Measurements from ENCODE around the gene E2F8.

The E2F8 gene

DNA sequence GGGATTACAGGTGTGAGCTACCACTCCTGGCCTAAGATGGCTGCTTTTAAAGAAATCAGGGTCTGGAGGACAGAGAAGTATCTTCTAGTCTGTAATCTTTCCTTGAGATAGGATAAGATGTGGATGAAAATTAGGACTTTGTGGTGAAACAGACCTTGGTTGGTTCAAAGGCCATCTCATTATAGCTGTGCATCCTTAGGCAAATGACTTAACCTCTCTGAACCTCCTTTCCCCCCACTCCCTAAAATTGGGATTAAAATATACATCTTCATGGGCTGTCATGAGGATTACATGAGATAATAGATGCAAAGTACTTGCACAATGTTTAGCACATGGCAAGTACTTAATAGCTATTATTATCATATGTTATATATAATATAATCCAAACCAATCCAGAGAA is 10.8 kb upstream of the E2F8 start:
- DNase-seq, result no peak

- DNase-seq, result no peak
Observed at GRCh38 chr11:19246816-19247215, 6.1 kb upstream of the E2F8 start.

- DNase-seq, result no peak
Observed at GRCh38 chr11:19245351-19245750, 4.6 kb upstream of the E2F8 start.

DNA sequence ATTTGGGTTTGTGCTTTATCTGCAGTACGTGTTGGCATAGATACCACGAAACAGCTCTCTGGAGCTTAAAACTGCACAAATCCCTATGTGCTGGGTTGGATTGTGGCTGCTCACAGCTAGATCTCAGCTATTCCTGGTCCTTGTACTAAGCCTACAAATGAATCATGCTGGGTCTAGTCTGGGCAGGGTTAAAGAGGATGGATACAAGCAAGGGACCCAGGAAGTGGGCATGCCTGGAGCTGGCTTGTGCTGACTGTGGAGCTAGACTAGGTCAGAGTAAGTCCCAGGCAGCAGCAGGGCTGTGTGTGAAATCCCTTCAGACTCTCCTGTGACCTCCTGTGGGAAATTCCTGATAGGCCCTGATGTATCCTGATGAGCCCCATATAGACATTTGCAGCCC is 3.9 kb upstream of the E2F8 start:
- DNase-seq, result no peak

GRCh38 chr11:19244084-19244483 is 3.3 kb upstream of the E2F8 start:
- DNase-seq, result no peak

GRCh38 chr11:19243613-19244012 is 2.9 kb upstream of the E2F8 start:
- DNase-seq, result no peak

GRCh38 chr11:19243143-19243542 is 2.4 kb upstream of the E2F8 start:
- peak in 1 of 5 donors; percentile 12 for DNase-seq

DNA sequence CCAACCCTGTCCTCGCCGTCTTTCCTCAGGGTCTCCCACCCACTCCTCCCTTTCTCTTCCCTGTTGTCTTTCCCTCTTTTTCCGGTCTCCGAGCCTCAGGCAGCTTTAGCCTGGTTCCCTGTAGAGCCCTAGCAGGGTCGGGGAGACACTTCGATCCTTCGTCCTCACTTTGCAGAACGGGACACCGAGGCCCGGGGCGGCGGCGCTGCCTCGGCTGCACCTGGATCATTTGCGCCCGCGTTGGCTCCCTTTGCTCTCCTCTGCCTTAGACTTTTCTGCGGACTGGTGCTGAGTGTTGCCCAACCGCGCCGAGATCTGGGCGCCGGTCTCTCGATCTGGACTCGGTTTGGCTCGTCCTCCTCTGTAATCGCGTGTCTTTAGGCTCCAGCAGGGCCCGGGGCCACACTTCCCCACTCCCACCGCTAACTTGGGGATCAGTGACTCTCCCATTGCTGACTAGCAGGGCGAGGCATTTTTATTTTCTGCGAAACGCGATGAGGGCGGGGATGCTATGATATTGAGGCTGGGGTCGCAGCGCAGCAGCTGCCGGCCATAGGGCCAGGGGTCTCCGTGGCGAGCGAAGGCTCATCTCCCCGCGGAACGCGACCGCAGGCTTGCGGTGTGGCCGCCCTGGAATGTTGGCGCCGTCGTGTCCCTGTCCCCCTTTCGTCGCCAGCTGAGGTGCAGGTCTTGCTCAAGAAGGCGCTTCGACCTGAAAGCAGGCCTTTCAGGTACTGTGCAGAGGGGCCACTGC is 1.6 kb upstream of the E2F8 start:
- DNase-seq, result peak in 1 of 5 donors; percentile 44

- DNase-seq, result peak in 2 of 5 donors; percentile 17 to 74
Observed at GRCh38 chr11:19241260-19242178, 774 bp upstream of the E2F8 start.

- DNase-seq, result no peak
Observed at GRCh38 chr11:19239039-19239438, 1.7 kb downstream of the E2F8 start.

GRCh38 chr11:19237813-19238212 is 2.9 kb downstream of the E2F8 start:
- no peak for DNase-seq

- no peak for DNase-seq
Observed at GRCh38 chr11:19237381-19237780, 3.4 kb downstream of the E2F8 start.

GRCh38 chr11:19234231-19234817 is 6.4 kb downstream of the E2F8 start:
- DNase-seq, result no peak

DNA sequence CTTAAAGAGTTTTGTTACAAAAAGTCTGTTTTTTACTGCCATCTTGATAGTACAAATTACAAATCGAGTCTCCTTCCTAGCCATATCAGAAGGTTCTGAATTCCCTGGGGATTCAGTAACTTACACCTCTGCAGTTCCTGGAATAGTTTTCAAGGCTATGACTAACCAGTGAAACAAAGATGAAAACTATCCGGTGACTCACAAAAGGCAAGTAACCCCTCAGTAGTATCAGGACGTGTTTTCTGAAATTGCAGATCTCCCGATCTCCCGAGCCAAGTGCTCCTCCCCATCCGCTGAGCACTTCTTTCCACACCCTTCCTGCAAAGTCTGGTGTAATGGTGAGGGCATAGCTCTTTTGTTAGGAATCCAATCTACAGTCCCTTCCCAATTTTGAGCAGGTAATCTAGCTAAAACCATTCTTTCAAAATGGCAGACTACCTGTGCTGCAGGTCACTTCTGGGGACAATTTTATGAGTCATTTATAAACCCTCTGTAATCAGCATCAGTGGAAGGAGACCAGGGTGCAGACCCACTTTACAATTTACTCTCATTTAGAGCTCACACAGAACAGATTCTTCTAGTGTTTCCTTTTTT is 7.7 kb downstream of the E2F8 start:
- no peak for DNase-seq

DNA sequence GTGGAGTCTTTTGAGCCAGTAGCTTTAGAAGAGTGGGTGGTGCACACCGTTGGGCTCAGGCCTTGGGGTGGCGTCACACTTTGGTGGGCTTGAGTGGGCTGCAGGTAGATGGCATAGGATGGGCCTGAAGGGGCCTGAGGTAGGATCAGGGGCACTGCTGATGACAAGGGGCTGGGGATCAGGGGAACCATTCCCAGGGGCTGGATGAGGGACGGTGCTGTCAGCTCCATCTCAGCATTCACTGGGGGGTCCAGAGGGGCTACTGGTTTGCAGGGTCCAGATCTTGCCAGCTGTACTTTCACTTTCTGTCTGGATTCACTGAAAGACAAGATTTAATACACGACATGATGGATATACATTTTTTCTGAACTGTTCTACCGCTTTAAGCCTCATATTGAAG is 11.1 kb downstream of the E2F8 start:
- no peak for DNase-seq

- no peak for DNase-seq
Observed at GRCh38 chr11:19228968-19229367, 11.8 kb downstream of the E2F8 start.

- DNase-seq, result no peak
Observed at GRCh38 chr11:19226378-19227195, 14.2 kb downstream of the E2F8 start.

DNA sequence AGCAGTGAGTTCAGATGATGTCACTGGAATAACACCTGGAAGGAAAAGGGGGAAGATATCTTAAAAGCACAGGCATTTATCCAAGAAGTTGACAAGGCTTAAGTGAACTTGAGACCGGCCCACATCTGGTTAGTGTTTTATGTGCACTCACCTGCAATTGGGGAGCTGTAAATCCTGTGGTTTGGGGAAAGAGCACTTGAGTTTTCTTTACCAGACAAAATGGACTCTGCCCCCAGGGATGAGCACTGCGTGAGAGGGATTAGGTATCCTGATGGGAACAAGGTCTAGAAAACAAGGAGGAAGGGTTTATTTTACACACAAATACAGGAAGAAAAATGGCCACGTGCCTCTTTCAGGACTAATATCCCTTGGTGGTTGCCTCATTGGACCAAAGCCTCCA is 15.2 kb downstream of the E2F8 start:
- DNase-seq, result no peak

- DNase-seq, result no peak
Observed at GRCh38 chr11:19225123-19225522, 15.6 kb downstream of the E2F8 start.

- no peak for DNase-seq
Observed at GRCh38 chr11:19220903-19221724, 19.6 kb downstream of the E2F8 start.

DNA sequence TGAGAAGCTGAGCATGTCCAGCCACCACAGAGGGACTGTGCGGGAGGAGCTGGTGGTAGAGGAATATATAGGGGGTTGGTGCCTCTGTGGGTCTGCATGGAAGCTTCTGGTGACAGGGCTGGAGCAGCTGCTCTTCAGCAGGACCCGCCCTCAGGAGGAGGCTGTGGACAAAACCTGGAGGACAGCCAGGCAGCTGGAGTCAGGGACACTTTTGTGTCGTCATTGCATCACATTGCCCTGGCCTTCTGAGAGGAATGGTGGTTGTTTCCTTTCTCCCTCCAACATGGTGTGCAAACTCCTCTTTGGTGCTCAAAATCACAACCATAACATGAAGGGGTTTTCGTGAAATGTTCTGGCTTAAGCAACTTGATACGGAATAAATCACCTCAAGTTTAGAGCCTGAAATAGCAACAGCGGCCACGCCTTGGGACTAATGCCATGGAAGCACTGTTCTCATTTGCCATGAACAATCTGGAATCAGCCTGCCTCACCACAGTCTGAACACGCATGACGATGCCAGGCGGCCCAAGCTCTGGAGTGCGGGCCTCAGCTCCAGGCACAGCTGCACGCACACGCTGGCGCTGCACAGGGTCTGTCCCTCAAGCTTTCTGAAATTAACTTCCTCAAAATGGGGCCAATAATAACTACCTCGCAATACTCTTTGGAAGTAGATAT is 21.8 kb downstream of the E2F8 start:
- no peak for DNase-seq
